Muscle layer of colon (tissue), 2 donors: Measurements from ENCODE around the gene KLHL3.

Experiments
- H3K27ac ChIP-seq: one replicate; pipeline ENCODE4 v1.7.0; 2013; ENCODE audit warnings: low read depth, mild to moderate bottlenecking, low read length, moderate library complexity
- H3K27me3 ChIP-seq, 2 donors: one replicate each; pipeline ENCODE4 v1.7.0; 2013; ENCODE audit warnings: low read length in 2 of 2, mild to moderate bottlenecking in 2 of 2; ENCODE audit not compliant: insufficient read depth in 2 of 2, control insufficient read depth in 1 of 2
- H3K36me3 ChIP-seq: one replicate; pipeline ENCODE4 v1.7.0; 2013; ENCODE audit warnings: mild to moderate bottlenecking, low read length; ENCODE audit not compliant: insufficient read depth
- H3K4me1 ChIP-seq: one replicate; pipeline ENCODE4 v1.7.0; 2013; ENCODE audit warnings: mild to moderate bottlenecking, low read length; ENCODE audit not compliant: insufficient read depth
- H3K4me3 ChIP-seq, 2 donors: one replicate each; pipeline ENCODE4 v1.7.0; 2013; ENCODE audit warnings: low read length in 2 of 2, low read depth in 1 of 2, mild to moderate bottlenecking in 1 of 2, moderate library complexity in 1 of 2
- H3K9ac ChIP-seq: one replicate; pipeline ENCODE4 v1.7.0; 2013; ENCODE audit warnings: low read length
- H3K9me3 ChIP-seq: one replicate; pipeline ENCODE4 v1.7.0; 2013; ENCODE audit warnings: mild to moderate bottlenecking, low read length
- donor health status: abdominal sarcoma.
- donor health status: Adenocarcinoma of cecum.

The KLHL3 gene

DNA sequence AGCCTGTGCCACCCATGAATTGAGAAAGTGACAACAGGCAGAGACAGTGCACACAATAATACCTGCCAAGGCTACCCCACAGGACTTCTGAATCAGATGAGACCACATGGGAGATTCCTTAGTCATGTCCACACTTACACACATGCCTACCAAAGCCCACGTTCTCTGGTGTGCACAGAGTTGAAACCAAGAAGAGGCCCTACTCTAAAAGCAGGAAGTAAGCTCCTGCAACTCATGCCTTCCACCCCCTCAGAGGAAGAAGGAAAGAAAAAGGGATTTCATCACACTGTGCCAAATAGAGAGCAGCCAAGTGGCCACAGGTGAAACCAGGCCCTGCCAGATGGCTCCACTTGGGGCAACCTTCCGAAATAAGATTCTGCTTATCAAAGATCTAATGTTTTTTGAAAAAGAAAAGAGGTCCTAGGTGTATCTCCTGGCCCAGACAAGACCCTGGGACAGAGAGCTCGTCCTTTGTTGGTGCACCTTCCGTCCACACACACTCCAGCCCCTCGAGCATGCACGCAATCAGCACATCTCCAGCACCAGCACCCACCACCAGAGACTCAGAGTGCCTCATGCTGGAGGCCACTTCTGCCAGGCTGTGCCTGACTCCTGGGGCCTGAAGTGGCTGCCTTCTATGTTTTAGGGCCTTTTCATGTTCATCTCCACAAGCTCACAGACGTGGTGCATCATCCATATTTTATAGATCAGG, 122.2 kb downstream of the KLHL3 start:
- no peak overlapping the region for H3K9ac ChIP-seq
- H3K4me1 ChIP-seq = no peaks in the 10 kb centered on the region

DNA sequence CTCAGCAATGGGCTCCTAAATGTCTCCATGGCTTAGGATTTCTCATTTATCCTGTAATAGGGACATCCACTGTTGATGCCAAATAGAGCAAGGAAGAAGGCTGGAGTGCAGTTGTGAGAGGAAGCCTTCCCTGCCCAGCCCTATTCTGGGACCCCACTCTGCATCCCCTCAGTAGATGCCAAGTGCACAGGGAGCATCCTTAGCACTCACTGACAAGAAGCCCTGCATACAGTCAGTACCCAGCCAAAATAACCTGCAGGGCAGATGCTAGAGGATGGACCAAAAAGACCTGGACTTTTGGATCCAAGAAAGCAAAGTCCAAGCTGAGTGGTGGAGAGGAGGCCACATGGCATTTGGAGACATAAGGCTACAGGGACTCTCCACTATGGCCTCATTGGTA, 123.3 kb downstream of the KLHL3 start:
- Histone ChIP-seq H3K4me3 (no peak overlapping the region), H3K27ac (no peak overlapping the region), H3K27me3 (no peaks in the 10 kb centered on the region), H3K9ac (no peak overlapping the region), H3K4me1 (no peaks in the 10 kb centered on the region), H3K36me3 (no peaks in the 10 kb centered on the region), H3K9me3 (no peaks in the 10 kb centered on the region)

More for the DNA sequence above, 122.2 kb downstream of the KLHL3 start:
- H3K27me3 ChIP-seq = no peaks in the 10 kb centered on the region
- no peaks in the 10 kb centered on the region for H3K36me3 ChIP-seq
- H3K9me3 ChIP-seq = no peaks in the 10 kb centered on the region
- no peak overlapping the region for H3K4me3 ChIP-seq
- no peak overlapping the region for H3K27ac ChIP-seq

DNA sequence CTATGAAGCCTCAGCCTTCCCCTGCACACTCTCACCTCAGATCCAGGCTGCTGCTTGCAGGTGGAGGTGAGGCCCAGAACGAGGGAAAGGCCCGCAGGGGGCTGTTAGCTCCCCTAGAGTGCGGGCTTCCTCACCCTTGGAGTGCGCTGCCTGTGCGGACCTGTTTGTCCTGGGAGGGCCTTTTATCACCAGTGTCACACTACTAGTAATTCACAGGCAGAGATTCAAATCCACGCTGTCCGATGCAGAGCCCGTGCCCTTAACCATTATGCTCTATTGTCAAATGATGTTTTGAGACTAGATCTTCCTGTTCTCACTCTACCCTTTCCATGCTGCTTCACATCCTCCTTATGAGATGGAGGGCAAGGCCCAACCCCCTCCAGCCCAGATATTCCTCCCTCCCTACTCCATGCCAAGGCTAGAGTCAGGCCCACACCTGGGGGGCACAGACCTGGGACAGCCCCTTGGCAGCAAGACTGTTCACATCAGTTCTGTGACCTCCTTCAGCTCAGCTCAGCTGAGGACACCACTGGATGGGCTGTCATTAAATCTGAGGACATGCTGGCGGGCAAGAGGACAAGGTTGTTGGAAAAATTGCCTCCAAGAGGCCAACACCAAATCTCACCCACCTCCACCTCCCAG, 124.0 kb downstream of the KLHL3 start:
- no peak overlapping the region for H3K4me3 ChIP-seq
- no peaks in the 10 kb centered on the region for H3K4me1 ChIP-seq
- H3K9me3 ChIP-seq = no peaks in the 10 kb centered on the region
- no peak overlapping the region for H3K9ac ChIP-seq
- H3K27ac ChIP-seq = no peak overlapping the region
- no peaks in the 10 kb centered on the region for H3K36me3 ChIP-seq
- H3K27me3 ChIP-seq = no peaks in the 10 kb centered on the region

DNA sequence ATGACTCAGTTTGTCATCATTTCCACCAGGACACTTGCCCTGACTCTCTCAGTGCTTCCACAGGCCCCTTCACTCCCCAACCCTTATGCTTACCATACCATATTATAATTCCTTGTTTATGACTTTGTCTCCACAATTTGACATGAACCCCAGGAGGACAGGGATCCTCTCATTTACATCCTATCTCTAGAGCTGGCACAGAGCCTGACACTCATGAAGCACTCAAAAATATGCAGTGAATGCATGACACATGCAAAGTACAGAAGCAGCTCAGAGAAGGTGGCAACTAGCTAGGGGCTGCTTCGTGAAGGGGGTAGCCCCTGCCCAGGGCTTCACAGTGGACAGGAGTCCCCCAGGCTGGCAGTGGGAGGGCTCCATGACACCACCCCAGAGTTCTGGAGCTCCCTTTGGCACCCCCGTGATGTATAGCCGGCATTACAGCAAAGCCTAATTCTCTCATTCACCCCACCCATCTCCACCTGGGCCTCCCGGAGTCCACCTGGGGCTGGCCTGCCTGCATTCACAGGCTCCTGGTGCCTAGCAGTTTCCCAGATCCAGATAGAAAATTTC, 124.8 kb downstream of the KLHL3 start:
- Histone ChIP-seq H3K4me3 (no peak overlapping the region), H3K4me1 (no peaks in the 10 kb centered on the region), H3K9me3 (no peaks in the 10 kb centered on the region), H3K9ac (no peak overlapping the region), H3K27ac (no peak overlapping the region), H3K27me3 (no peaks in the 10 kb centered on the region), H3K36me3 (no peaks in the 10 kb centered on the region)

DNA sequence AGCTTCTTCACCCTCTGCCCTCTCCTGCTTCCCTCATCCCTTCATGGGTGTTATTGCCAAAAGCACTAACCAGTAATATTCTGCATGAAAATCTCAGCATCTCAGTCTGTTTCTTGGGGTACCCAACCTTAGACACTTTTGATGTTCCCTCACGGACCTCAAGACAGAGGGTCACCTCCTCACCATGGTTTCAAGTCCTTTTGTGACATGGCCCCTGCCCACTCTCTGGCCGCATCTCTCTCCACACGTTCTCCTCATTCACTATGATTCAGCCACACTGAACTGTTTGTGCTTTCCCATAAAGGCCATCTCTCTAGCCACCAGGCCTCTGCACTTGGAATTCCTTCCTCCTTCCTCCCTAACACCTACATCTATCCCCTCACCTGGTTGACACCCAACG, 125.3 kb downstream of the KLHL3 start:
- Histone ChIP-seq H3K9me3 (no peaks in the 10 kb centered on the region), H3K27me3 (no peaks in the 10 kb centered on the region), H3K36me3 (no peaks in the 10 kb centered on the region), H3K4me1 (no peaks in the 10 kb centered on the region), H3K4me3 (no peak overlapping the region), H3K9ac (no peak overlapping the region), H3K27ac (no peak overlapping the region)

DNA sequence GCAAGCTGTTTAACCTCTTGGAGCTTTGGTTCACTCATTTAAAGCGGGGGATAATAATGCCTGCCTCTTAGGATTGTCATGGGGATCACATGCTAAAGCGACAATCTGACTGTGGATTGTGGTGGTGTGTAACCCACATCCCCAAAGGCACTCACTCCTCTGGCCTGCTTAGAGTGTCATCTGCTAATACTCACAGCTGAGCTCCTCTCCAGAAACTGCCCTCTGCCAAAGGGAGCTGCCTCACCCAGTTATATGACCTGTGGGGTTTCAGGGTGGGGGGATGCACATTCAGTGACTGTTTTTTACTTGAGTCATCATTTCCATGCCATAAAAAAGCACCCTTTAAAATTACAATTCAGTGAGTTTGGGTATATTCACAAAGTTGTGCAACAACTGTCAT, 126.8 kb downstream of the KLHL3 start:
- no peaks in the 10 kb centered on the region for H3K4me1 ChIP-seq
- no peak overlapping the region for H3K9ac ChIP-seq
- no peaks in the 10 kb centered on the region for H3K36me3 ChIP-seq
- H3K27ac ChIP-seq = no peak overlapping the region
- H3K27me3 ChIP-seq = no peaks in the 10 kb centered on the region
- H3K4me3 ChIP-seq = no peak overlapping the region
- H3K9me3 ChIP-seq = no peaks in the 10 kb centered on the region

DNA sequence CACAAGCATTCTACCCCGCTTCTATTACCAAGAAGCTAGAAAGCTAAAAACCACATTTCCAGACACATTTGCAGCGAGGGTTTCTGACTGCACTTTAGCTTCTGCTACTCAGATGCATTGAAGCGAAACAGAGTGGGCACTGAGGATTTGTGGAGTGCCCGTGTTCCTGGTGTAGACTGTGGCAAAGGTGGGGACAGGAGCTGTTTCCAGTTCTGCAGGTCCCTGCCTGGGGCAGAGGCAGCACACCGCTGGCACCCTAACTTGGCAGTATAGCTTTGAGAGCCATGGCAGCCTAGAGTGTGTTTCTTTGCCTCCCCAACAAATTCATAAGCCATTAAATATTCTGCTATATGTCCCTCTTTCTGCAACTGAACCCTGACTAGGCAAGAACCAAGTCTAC, 128.1 kb downstream of the KLHL3 start:
- Histone ChIP-seq H3K4me3 (no peak overlapping the region), H3K9ac (no peak overlapping the region), H3K36me3 (no peaks in the 10 kb centered on the region), H3K4me1 (no peaks in the 10 kb centered on the region), H3K9me3 (no peaks in the 10 kb centered on the region), H3K27ac (no peak overlapping the region), H3K27me3 (no peaks in the 10 kb centered on the region)

DNA sequence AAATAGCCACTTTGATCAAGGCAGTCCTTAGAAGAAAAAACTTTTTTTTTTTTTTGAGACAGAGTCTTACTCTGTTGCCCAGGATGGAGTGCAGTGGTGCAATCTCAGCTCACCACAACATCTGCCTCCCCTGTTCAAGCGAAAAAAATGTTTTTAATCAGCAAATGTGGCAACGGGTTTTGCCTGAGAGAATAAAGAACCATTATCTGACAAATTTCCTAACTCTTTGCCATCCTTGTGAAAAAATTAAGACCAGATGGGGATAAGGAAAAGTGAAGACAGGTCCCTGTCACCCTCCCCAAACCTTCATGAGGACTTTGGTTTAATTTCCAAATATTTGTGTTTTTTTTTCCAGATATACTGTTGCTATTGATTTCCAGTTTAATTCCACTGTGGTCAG, 129.5 kb downstream of the KLHL3 start:
- Histone ChIP-seq H3K4me1 (no peaks in the 10 kb centered on the region), H3K9me3 (no peaks in the 10 kb centered on the region), H3K36me3 (no peaks in the 10 kb centered on the region), H3K27me3 (no peaks in the 10 kb centered on the region), H3K4me3 (no peak overlapping the region), H3K9ac (no peak overlapping the region), H3K27ac (no peak overlapping the region)

DNA sequence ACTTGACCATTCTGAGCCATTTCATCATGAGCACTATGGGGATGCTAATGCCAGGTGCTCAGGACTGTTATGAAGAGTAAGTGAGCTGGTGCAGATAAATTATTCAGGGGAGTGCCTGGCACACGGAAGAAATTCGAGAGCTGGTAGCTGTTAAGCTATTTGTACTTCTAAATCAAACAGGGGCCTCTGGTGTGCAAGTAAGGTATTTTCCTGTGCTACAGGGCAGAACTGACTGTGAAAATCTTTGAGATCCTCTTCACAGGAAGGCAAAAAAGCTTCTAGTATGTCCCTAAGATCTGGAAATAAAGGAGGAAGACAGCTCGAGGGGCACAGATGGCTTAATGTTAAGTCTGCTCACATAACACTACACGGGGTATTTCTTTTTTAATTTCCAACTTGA, 130.5 kb downstream of the KLHL3 start:
- H3K27me3 ChIP-seq = no peaks in the 10 kb centered on the region
- no peak overlapping the region for H3K4me3 ChIP-seq
- H3K9ac ChIP-seq = no peak overlapping the region
- H3K36me3 ChIP-seq = no peaks in the 10 kb centered on the region
- no peaks in the 10 kb centered on the region for H3K4me1 ChIP-seq
- no peak overlapping the region for H3K27ac ChIP-seq
- no peaks in the 10 kb centered on the region for H3K9me3 ChIP-seq

DNA sequence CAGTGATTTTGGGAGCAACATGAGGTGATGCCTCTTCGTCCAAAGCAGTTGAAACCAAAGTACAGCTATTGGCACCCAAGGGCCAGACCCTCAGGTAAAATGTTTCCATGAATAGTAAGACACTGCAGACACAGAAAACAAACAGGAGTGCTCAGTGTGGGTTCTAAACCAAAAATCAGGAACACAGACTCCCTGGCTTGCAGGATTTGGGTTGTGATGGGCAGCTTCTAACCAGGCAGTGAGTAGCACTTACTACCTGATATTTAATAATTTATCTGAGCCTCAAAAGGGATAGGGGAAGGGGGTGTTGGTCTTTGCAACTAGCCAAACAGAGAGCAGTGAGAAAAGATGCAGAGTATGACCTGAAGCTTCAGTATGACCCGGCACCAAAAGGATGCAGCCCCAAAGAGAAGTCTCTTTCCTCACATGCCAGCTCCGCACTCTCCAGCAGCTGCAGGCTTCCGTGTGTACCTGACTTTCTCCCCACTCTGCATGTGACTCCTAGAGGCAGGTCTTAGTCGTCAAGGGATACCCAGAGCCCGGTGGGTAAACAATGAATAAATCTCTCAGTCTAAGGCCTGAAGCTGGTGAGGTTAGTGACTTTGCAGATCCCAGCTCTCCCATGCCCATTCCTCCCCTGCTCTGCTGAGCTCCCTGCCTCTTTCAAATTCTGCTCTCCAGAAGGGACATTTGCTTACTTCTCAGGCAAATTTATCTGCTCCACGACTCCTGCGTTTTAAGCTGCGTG, 131.4 kb downstream of the KLHL3 start:
- no peak overlapping the region for H3K9ac ChIP-seq

DNA sequence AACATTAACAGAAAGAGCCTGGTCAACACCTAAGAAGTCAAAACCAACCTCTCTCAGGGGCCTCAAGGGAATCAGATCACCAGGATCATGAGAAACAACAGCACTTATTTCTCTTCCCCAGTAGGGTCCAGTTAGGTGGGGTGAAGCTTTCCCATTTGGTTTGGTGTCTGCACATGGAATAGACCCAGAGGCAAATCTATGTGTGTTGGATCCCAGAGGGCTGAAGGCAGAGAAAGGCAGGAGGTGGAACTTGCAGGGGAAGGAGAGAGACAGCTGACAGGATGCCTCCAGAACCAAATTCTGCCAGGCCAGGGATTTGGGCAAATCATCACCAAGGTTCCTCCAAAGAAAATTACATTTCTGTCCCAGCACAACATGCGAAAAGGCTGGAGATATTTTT, 132.0 kb downstream of the KLHL3 start:
- Histone ChIP-seq H3K9me3 (no peaks in the 10 kb centered on the region), H3K4me1 (no peaks in the 10 kb centered on the region), H3K27ac (no peak overlapping the region), H3K27me3 (no peaks in the 10 kb centered on the region), H3K36me3 (no peaks in the 10 kb centered on the region), H3K4me3 (no peak overlapping the region), H3K9ac (no peak overlapping the region)

More for the DNA sequence above, 131.4 kb downstream of the KLHL3 start:
- Histone ChIP-seq H3K4me3 (no peak overlapping the region), H3K36me3 (no peaks in the 10 kb centered on the region), H3K4me1 (no peaks in the 10 kb centered on the region), H3K9me3 (no peaks in the 10 kb centered on the region), H3K27ac (no peak overlapping the region), H3K27me3 (no peaks in the 10 kb centered on the region)
